OCI-LY1 (cell line): Measurements from ENCODE around the gene CNBD2.

Experiments
- CTCF ChIP-seq: fragments of 200-600 bp; sonication (generic), shearing (Covaris generic); IDR thresholded peaks from 2 replicates; pipeline ENCODE4 v1.5.1; 2017; ENCODE audit warnings: mild to moderate bottlenecking, antibody characterized with exemption, low read length, moderate library complexity, mixed read lengths
- EZH2 ChIP-seq: fragments of 200-600 bp; sonication (generic), shearing (Covaris generic); IDR thresholded peaks from 2 replicates; pipeline ENCODE4 v1.8.0; 2017; ENCODE audit warnings: borderline replicate concordance, mixed run types, mild to moderate bottlenecking, antibody characterized with exemption, low read length, moderate library complexity, mixed read lengths

GRCh38 chr20:36062799-36063198, 94.4 kb downstream of the CNBD2 start:
- TF ChIP-seq CTCF = no peak
- no peak for TF ChIP-seq EZH2
